HepG2 (cell line): ENCODE results near the gene CHST11. TPM values are rescaled to one million over a fixed set of nuclear protein-coding genes. Genes with fewer than 3 reads are reported as not detected.
A peak's percentile ranks its signal among the peaks of the same experiment; 100 is the strongest.

ENCODE experiments used
- ATAC-seq: fragments of 200-7000 bp; cut with Tn5 transposase; 3 replicates; pipeline ENCODE4 v1.9.1; 2020; ENCODE audit warnings: mild to moderate bottlenecking, moderate library complexity
- BruUV-seq: library from RNA; stranded (reverse); fragments of 400-500 nt; replicated peaks from 2 replicates; lab custom pipeline; 2021; lab: Mats Ljungman, UMichigan
- CTCF ChIA-PET: fragments of 300-600 bp; formaldehyde crosslinking; extraction: SDS; loops from one replicate; lab custom pipeline; 2021; ENCODE audit warnings: low total read pairs, inconsistent platforms, low intra/inter-chr PET ratio; lab: Yijun Ruan, JAX
- POLR2A ChIA-PET: fragments of 350-600 bp; sonication (Branson Sonifier 250); formaldehyde crosslinking; loops from one replicate; lab custom pipeline; 2020; ENCODE audit warnings: antibody characterized with exemption, inconsistent platforms; lab: Yijun Ruan, JAX
- DNase-seq: peaks from one replicate; pipeline ENCODE4 v3.0.0-alpha.2; 2015; ENCODE audit warnings: low spot score
- FAIRE-seq: peaks from 3 replicates; lab custom pipeline; 2011; peaks lifted over from hg19 to GRCh38; lab: Jason Lieb, UNC
- H2AFZ ChIP-seq: one replicate; pipeline ENCODE4 v1.6.1; 2011; ENCODE audit warnings: low read length, inconsistent platforms
- H3K27ac ChIP-seq: fragments of 300-600 bp; 3 replicates; pipeline ENCODE4 v1.8.0; 2011; ENCODE audit warnings: mixed run types, mild to moderate bottlenecking, mixed read lengths, low read length, inconsistent platforms; ENCODE audit not compliant: insufficient read depth; ENCODE audit errors: extremely low read length
- H3K27me3 ChIP-seq, 2 experiments: fragments of 200-600 bp in 1 of 2; 2 replicates in 1 of 2; 3 replicates in 1 of 2; pipeline versions ENCODE4 v1.6.0 to v1.8.0; 2011; ENCODE audit warnings: low read length in 2 of 2, mild to moderate bottlenecking in 2 of 2, moderate library complexity in 2 of 2, inconsistent platforms in 1 of 2; ENCODE audit not compliant: insufficient read depth in 2 of 2, control insufficient read depth in 1 of 2
- H3K36me3 ChIP-seq, 2 experiments: fragments of 200-600 bp in 1 of 2; replicated peaks in 1 of 2; 2 replicates in 1 of 2; 3 replicates in 1 of 2; pipeline versions ENCODE4 v1.5.1 to v1.8.0; 2011; ENCODE audit warnings: low read length in 2 of 2, inconsistent platforms in 1 of 2; ENCODE audit not compliant: insufficient read depth in 2 of 2, control insufficient read depth in 1 of 2
- H3K4me1 ChIP-seq: 2 replicates; pipeline ENCODE4 v1.5.1; 2012; ENCODE audit warnings: low read length, inconsistent platforms; ENCODE audit not compliant: insufficient read depth
- H3K4me2 ChIP-seq: 2 replicates; pipeline ENCODE4 v1.6.0; 2011; ENCODE audit warnings: low read depth, low read length, inconsistent platforms
- H3K4me3 ChIP-seq, 3 experiments: fragments of 200-600 bp in 1 of 3; sonication (generic), shearing (Covaris generic) in 1 of 3; replicated peaks in 1 of 3; 2 replicates each; pipeline ENCODE4 v1.5.1; 2011 to 2016; ENCODE audit warnings: low read length in 3 of 3, inconsistent platforms in 2 of 3, low read depth in 2 of 3, mild to moderate bottlenecking in 2 of 3, control low read depth in 1 of 3, mixed read lengths in 1 of 3; ENCODE audit not compliant: insufficient read depth in 1 of 3
- H3K79me2 ChIP-seq: one replicate; pipeline ENCODE4 v1.6.1; 2011; ENCODE audit warnings: low read length, inconsistent platforms; ENCODE audit not compliant: insufficient read depth
- H3K9ac ChIP-seq: 2 replicates; pipeline ENCODE4 v1.6.0; 2011; ENCODE audit warnings: mild to moderate bottlenecking, low read depth, low read length, inconsistent platforms; ENCODE audit not compliant: insufficient read depth
- H3K9me3 ChIP-seq: 2 replicates; pipeline ENCODE4 v1.5.1; 2012; ENCODE audit warnings: mild to moderate bottlenecking, low read length
- H4K20me1 ChIP-seq: 2 replicates; pipeline ENCODE4 v1.6.0; 2011; ENCODE audit warnings: inconsistent platforms, mild to moderate bottlenecking, low read length, moderate library complexity; ENCODE audit not compliant: insufficient read depth
- FOXO4 ChIP-seq: sonication (generic); formaldehyde crosslinking; conservative IDR thresholded peaks from 2 replicates; pipeline ENCODE4 v1.8.1; 2023; ENCODE audit warnings: missing genetic modification reagents
- HNRNPK ChIP-seq: fragments of 200-400 bp; formaldehyde crosslinking; IDR thresholded peaks from 2 replicates; pipeline ENCODE4 v1.6.1; 2018; ENCODE audit warnings: low read length, low read depth, moderate library complexity, mild to moderate bottlenecking; ENCODE audit not compliant: poor library complexity, severe bottlenecking
- MBNL3 ChIP-seq: fragments of 250-450 bp; sonication (Bioruptor Pico); conservative IDR thresholded peaks from 2 replicates; pipeline ENCODE4 v1.8.0; 2022; ENCODE audit warnings: mild to moderate bottlenecking, inconsistent platforms
- PCBP2 ChIP-seq: fragments of 200-400 bp; formaldehyde crosslinking; optimal IDR thresholded peaks from 2 replicates; pipeline ENCODE3; 2018; ENCODE audit warnings: low read length, low read depth; ENCODE audit not compliant: poor library complexity, severe bottlenecking
- RFX1 ChIP-seq: fragments of 450-650 bp; IDR thresholded peaks from 2 replicates; pipeline ENCODE4 v1.6.1; 2017
- TGIF2 ChIP-seq: IDR thresholded peaks from 2 replicates; pipeline ENCODE4 v1.6.1; 2016; ENCODE audit warnings: control low read depth, missing compliant biosample characterization
- ZNF230 ChIP-seq: sonication (generic); formaldehyde crosslinking; IDR thresholded peaks from 2 replicates; pipeline ENCODE4 v1.4.0; 2020; ENCODE audit warnings: mild to moderate bottlenecking, missing genetic modification reagents
- WGBS: methylation state at CpG from one replicate; pipeline ENCODE4 v1.1.6; 2017; ENCODE audit warnings: low lambda C conversion rate; 5-methylcytosine and 5-hydroxymethylcytosine counted together
- in situ Hi-C: cut with HindIII; loops from 2 replicates; pipeline ENCODE4 v1.10.0; 2017; ENCODE audit warnings: low pct_unique_long_range_greater_than_20kb; ENCODE audit not compliant: extremely low pct_ligation_motif_present
- intact Hi-C: fragments of 100-400 bp; cut with micrococcal nuclease; formaldehyde crosslinking; loops from one replicate; pipeline ENCODE4 v1.10.0; 2022; ENCODE audit not compliant: unreplicated experiment
- polyA plus RNA-seq, 8 experiments: library from polyadenylated mRNA; depleted of rRNA in 3 of 8; stranded (reverse) in 7 of 8; unstranded in 1 of 8; fragments of >200 nt; fragmentation: Illumina TruSeq in 4 of 8; extraction: Trizol in 4 of 8; gene quantifications; 2 replicates each; pipeline versions ENCODE4 v1.2.1 to v1.2.3, GENCODE V29; 2011 to 2016; ENCODE audit warnings: low read depth in 4 of 8, missing spikeins in 1 of 8, mixed read lengths in 1 of 8; ENCODE audit not compliant: insufficient read depth in 1 of 8
- total RNA-seq, 5 experiments: library from RNA; depleted of rRNA; stranded (reverse); fragments of >200 nt; fragmentation: Illumina TruSeq; extraction: Trizol; gene quantifications; 2 replicates each; pipeline ENCODE4 v1.2.3, GENCODE V29; 2016; ENCODE audit warnings: low read depth in 1 of 5
- TF ChIP-seq, protein P1 (sequence below): sonication (generic); formaldehyde crosslinking; IDR thresholded peaks from 2 replicates; pipeline ENCODE4 v1.5.0; 2020; ENCODE audit warnings: mild to moderate bottlenecking, missing genetic modification reagents

The CHST11 gene
- total and polyA plus RNA-seq, 2 of the 13 experiments (the other 11 are each of a cell fraction or from before 2014, with no cell fraction given): 0.15 TPM; not detected in 1

DNA sequence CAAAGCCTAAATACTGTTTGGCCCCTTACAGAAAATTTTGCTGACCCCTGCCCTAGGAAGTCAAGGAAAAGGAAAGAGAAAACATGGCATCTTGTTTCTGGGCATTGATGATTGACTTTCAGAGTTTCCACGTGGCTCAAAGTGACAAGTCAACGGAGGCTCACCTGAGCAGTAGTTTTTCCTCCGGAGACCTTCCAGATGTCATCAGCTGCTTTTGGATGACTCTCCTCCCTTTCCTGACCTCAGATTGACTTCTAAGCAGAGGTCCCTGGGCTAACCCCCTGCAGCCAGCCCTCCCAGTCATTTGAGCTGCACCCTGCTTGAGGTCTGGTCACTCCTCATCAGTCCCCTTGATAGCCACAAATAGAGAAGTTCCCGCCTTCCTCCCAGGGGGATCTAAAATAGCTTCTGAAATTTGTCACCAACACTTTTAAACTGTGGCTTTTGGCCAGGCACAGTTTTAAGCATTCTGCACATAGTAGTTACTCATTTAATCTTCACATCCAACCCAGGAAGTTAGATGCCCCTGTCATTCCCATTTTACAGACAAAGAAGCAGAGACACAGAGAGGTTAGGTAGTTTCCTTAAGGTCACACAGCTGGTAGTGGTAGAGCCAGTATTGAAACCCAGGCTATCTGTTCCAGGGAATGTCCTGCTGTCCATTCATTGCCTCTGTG, 143.4 kb downstream of the CHST11 start:
- no peak for FAIRE-seq
- in situ Hi-C loops (no loop called here), intact Hi-C loops (no loop called here)
- ChIA-PET CTCF (no interaction called here), POLR2A (no interaction called here)
- no TSS peak for BruUV-seq
- Histone ChIP-seq H3K9ac (no peak overlapping the region), H3K27me3 (peaks cover 2 to 5% of the 10 kb centered on the region in 2 experiments; a peak in 2 of 5 replicates), H3K27ac (no peak overlapping the region), H4K20me1 (no peaks in the 10 kb centered on the region), H3K4me2 (no peak overlapping the region), H3K79me2 (no peaks in the 10 kb centered on the region), H3K36me3 (no peaks in the 10 kb centered on the region), H3K4me1 (no peaks in the 10 kb centered on the region), H3K9me3 (no peaks in the 10 kb centered on the region), H2AFZ (no peak overlapping the region), H3K4me3 (no peak overlapping the region)
- WGBS: 45% methylated on average over 4 of the region's 4 CpGs
- no peak for DNase-seq
- no peak for TF ChIP-seq RFX1
- TF ChIP-seq MBNL3: no peak
- TF ChIP-seq FOXO4 (CRISPR knock-in tag): no peak
- no peak for TF ChIP-seq TGIF2 (CRISPR knock-in tag)
- no peak for ATAC-seq

- FAIRE-seq (no peak), DNase-seq (no peak), ATAC-seq (no peak)
- BruUV-seq: no TSS peak
- POLR2A ChIA-PET: no interaction called here
- Histone ChIP-seq H3K79me2 (no peaks in the 10 kb centered on the region), H2AFZ (no peak overlapping the region), H3K4me1 (no peaks in the 10 kb centered on the region), H3K4me2 (no peak overlapping the region), H3K9me3 (no peaks in the 10 kb centered on the region), H3K27ac (no peak overlapping the region), H3K27me3 (peaks cover 2 to 5% of the 10 kb centered on the region in 2 experiments; a peak in 2 of 5 replicates), H3K4me3 (no peak overlapping the region), H3K36me3 (no peaks in the 10 kb centered on the region), H3K9ac (no peak overlapping the region), H4K20me1 (no peaks in the 10 kb centered on the region)
- in situ Hi-C loops (no loop called here), intact Hi-C loops (no loop called here)
- CTCF ChIA-PET: no interaction called here
- TF ChIP-seq ZNF230 (CRISPR knock-in tag) (no peak), PCBP2 (peak; percentile 22), HNRNPK (peak; percentile 32)
- TF ChIP-seq, protein P1, sequence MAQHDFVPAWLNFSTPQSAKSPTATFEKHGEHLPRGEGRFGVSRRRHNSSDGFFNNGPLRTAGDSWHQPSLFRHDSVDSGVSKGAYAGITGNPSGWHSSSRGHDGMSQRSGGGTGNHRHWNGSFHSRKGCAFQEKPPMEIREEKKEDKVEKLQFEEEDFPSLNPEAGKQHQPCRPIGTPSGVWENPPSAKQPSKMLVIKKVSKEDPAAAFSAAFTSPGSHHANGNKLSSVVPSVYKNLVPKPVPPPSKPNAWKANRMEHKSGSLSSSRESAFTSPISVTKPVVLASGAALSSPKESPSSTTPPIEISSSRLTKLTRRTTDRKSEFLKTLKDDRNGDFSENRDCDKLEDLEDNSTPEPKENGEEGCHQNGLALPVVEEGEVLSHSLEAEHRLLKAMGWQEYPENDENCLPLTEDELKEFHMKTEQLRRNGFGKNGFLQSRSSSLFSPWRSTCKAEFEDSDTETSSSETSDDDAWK (CRISPR knock-in tag): no peak
- WGBS: 37% methylated on average over 6 of the region's 6 CpGs
Measured at GRCh38 chr12:104600790-104601739, 144.3 kb downstream of the CHST11 start.
